Measurements from ENCODE around the gene ATP5F1D. TPM values are rescaled to one million over a fixed set of nuclear protein-coding genes. Genes with fewer than 3 reads are reported as not detected.
"Not testable (repeated sequence)": the region's sequence is repeated elsewhere in the genome, so short reads cannot be mapped to it uniquely, and the experiment has no call there.

The ATP5F1D gene
- total RNA-seq, 4 donors from 2014 or later, result 102 to 205 (median 137) TPM

DNA sequence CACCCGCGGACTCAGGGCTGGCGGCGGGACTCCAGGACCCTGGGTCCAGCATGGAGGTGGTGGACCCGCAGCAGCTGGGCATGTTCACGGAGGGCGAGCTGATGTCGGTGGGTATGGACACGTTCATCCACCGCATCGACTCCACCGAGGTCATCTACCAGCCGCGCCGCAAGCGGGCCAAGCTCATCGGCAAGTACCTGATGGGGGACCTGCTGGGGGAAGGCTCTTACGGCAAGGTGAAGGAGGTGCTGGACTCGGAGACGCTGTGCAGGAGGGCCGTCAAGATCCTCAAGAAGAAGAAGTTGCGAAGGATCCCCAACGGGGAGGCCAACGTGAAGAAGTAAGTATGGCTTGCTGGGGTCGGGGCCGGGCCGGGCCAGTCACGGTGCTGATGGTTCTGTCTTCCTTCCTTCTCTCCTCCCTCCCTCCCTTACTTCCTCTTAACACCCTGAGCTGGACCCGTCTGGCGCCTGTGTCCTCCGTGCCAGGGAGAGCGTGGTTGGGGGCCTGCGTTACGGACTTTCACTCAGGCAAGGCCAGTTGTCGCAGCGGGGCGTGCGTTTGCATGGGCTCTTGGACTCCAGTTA is 34.6 kb upstream of the ATP5F1D start:
- no peak for TF ChIP-seq POLR2AphosphoS5 (IDR thresholded peaks at IDR 0.05)
- TF ChIP-seq POLR2A (IDR thresholded peaks at IDR 0.05), result no peak
- no peak for TF ChIP-seq EP300 (IDR thresholded peaks at IDR 0.05)
- TF ChIP-seq, protein P1, sequence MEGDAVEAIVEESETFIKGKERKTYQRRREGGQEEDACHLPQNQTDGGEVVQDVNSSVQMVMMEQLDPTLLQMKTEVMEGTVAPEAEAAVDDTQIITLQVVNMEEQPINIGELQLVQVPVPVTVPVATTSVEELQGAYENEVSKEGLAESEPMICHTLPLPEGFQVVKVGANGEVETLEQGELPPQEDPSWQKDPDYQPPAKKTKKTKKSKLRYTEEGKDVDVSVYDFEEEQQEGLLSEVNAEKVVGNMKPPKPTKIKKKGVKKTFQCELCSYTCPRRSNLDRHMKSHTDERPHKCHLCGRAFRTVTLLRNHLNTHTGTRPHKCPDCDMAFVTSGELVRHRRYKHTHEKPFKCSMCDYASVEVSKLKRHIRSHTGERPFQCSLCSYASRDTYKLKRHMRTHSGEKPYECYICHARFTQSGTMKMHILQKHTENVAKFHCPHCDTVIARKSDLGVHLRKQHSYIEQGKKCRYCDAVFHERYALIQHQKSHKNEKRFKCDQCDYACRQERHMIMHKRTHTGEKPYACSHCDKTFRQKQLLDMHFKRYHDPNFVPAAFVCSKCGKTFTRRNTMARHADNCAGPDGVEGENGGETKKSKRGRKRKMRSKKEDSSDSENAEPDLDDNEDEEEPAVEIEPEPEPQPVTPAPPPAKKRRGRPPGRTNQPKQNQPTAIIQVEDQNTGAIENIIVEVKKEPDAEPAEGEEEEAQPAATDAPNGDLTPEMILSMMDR (IDR thresholded peaks at IDR 0.05), result no peak
- 3% methylated on average over 32 of the region's 38 CpGs for WGBS
- H3K4me1 ChIP-seq, result peaks cover 59% of the 10 kb centered on the region

DNA sequence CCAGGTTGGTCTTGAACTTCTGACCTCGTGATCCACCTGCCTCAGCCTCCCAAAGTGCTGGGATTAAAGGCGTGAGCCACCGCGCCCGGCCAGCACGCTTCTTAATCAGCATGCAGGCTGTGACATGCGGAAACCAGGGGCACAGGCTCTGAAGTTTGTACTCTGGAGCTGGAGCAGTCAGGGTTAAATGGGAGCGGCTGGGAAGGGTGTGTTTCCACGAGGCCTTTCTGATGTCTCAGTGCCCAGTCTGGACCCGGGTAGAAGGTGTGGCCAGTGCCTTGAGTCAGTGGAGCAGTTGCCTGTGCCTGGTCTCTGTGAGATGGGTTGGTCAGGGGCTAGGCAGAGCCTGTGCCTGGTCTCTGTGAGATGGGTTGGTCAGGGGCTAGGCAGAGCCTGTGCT is 32.7 kb upstream of the ATP5F1D start:
- Histone ChIP-seq H3K4me3 (peak overlapping the region; percentile 8), H3K4me1 (peaks cover 75% of the 10 kb centered on the region)
- not testable (repeated sequence) for H3K9me3 ChIP-seq; DNase-seq (ENCODE audit: low spot score in 2 of 2); H3K27ac ChIP-seq; H3K27me3 ChIP-seq; H3K36me3 ChIP-seq
- WGBS, result 39% methylated on average over 10 of the region's 10 CpGs

More for the DNA sequence above, 34.6 kb upstream of the ATP5F1D start:
- Histone ChIP-seq H3K4me3 (peak overlapping the region; percentile 69), H3K27ac (peak overlapping the region; percentile 58), H3K36me3 (no peaks in the 10 kb centered on the region), H3K9me3 (no peaks in the 10 kb centered on the region), H3K27me3 (no peaks in the 10 kb centered on the region)
- DNase-seq (ENCODE audit: low spot score in 2 of 2), result peak in 1 of 2 donors; percentile 69

DNA sequence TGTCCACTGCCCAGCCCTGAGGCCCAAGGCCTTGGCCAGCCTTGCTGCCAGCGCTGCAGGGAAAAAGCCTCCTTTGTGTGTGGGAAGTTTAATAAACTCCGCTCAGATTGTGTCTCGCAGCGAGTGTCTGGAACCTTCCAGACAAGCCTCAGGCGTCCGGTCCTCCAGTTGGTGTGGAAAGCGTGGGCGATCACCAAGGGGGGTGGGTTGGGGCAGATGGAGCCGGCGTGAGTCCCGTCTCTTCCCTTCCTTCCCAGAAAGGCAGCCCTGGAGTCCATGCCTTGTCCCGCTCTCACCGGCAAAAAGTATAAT is 31.4 kb upstream of the ATP5F1D start:
- Histone ChIP-seq H3K4me3 (no peak overlapping the region), H3K27ac (no peak overlapping the region), H3K4me1 (peaks cover 84% of the 10 kb centered on the region), H3K9me3 (no peaks in the 10 kb centered on the region), H3K36me3 (no peaks in the 10 kb centered on the region), H3K27me3 (no peaks in the 10 kb centered on the region)
- 63% methylated on average over 11 of the region's 13 CpGs for WGBS
- TF ChIP-seq, protein P1 (IDR thresholded peaks at IDR 0.05), result no peak
- TF ChIP-seq EP300 (IDR thresholded peaks at IDR 0.05) (no peak), POLR2AphosphoS5 (IDR thresholded peaks at IDR 0.05) (no peak), POLR2A (IDR thresholded peaks at IDR 0.05) (no peak)
- no peak for DNase-seq (ENCODE audit: low spot score in 2 of 2)

DNA sequence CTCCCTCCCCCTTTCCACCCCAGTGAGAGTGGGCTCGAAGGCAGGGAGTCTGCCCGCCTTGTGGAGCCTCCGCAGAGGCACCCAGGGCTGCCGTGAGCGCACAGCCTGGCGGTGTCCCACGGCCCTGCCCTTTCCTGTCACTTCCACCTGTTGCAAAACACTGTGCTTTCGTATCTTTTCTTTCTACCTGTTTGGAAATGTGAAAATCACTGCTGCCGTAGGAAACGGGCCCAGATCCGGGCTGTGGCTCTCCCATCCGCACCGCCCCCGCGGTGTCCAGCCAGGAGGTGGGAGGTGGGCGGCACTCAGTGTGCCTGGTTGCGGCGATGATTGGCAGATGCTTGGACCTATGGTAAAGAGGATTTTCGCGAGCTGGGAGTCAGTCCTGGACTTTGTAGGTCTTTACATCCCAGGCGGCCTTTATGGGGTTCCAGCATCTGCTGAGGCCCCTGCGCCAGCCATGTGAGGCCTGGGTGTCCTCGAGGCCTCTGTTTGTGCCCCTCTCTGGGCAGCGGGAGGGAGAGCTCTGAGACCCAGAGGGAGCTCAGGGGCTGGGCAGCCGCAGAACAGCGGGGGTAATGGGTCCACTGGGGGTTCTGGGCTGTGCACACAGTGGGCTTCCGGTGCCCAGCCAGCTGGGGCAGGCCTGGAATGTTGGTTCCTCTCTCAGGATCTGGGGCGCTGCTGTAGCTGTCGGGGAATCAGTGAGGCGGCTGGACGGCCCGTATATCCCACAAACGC is 29.9 kb upstream of the ATP5F1D start:
- Histone ChIP-seq H3K9me3 (no peaks in the 10 kb centered on the region), H3K4me1 (peaks cover 93% of the 10 kb centered on the region), H3K27ac (peak overlapping the region; percentile 50), H3K36me3 (no peaks in the 10 kb centered on the region), H3K27me3 (no peaks in the 10 kb centered on the region), H3K4me3 (no peak overlapping the region)
- WGBS, result 74% methylated on average over 32 of the region's 33 CpGs
- DNase-seq (ENCODE audit: low spot score in 2 of 2), result no peak
- TF ChIP-seq POLR2A (IDR thresholded peaks at IDR 0.05) (no peak), POLR2AphosphoS5 (IDR thresholded peaks at IDR 0.05) (no peak), EP300 (IDR thresholded peaks at IDR 0.05) (no peak)
- TF ChIP-seq, protein P1 (IDR thresholded peaks at IDR 0.05), result no peak

DNA sequence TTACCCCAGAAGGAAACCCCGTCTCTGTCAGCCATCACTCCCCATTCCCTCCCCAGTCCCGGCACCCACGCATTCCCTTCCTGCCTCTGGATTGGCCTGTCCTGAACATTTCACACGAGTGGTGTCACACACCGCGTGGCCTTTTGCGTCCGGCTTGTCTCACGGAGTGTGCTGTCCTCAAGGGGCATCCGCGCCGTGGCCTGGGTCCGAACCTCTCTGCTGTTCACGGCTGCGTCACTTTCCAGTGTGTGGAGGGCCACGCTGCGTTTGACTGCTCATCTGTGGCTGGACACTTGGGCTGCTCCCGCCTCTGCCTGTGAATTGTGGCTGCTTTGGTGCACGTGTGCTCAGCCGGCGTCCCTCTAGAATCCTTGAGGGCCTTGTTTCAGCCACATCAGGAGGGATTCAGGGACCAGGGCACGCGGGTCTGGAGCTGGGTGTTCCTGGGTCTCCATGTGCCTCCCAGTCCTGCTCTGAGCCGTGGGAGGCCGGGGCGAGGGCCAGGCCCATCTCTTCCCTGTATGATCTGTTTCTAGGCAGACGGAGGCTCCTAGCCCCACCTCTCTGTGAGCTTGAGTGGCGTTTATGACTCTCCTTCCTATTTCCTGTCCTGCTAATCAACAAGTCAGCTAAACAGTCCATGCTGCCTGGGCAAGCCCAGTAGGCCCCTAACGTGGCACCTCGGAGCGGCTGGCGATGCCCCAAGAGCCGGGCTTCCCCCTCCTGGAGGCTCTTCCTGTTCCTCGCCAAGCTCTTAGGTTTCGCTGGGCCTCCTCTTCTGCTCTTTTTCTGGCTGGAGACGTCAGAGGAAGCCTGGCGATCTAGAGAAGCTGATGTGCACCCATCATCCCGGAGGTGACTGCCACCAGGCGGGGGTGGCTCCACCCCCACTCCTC is 27.9 kb upstream of the ATP5F1D start:
- Histone ChIP-seq H3K36me3 (no peaks in the 10 kb centered on the region), H3K9me3 (no peaks in the 10 kb centered on the region), H3K4me1 (peaks cover 89% of the 10 kb centered on the region), H3K4me3 (peak overlapping the region; percentile 29), H3K27me3 (no peaks in the 10 kb centered on the region), H3K27ac (peak overlapping the region; percentile 88)
- peak in 1 of 2 donors; percentile 84 for DNase-seq (ENCODE audit: low spot score in 2 of 2)
- no peak for TF ChIP-seq POLR2AphosphoS5 (IDR thresholded peaks at IDR 0.05)
- TF ChIP-seq, protein P1 (IDR thresholded peaks at IDR 0.05), result no peak
- TF ChIP-seq EP300 (IDR thresholded peaks at IDR 0.05), result no peak
- no peak for TF ChIP-seq POLR2A (IDR thresholded peaks at IDR 0.05)
- WGBS, result 56% methylated on average over 31 of the region's 39 CpGs

Measured in suprapubic skin (tissue), 4 donors.